HEK293 (cell line): Measurements from ENCODE around the gene RBMS3.

Experiments used
- BCL11B ChIP-seq: fragments of 450-650 bp; formaldehyde crosslinking; IDR thresholded peaks from 2 replicates; pipeline ENCODE4 v1.5.1; 2016; ENCODE audit warnings: low read depth, missing biosample characterization, missing genetic modification characterization
- SETDB1 ChIP-seq: IDR thresholded peaks from one replicate; pipeline ENCODE4 v1.6.1; 2017; ENCODE audit warnings: mild to moderate bottlenecking, low read length, moderate library complexity, mixed read lengths; ENCODE audit not compliant: insufficient read length
- YY1 ChIP-seq: fragments of 450-650 bp; formaldehyde crosslinking; IDR thresholded peaks from 2 replicates; pipeline ENCODE4 v1.5.1; 2018; ENCODE audit warnings: missing biosample characterization, missing genetic modification characterization
- ZBTB17 ChIP-seq: fragments of 450-650 bp; formaldehyde crosslinking; IDR thresholded peaks from 2 replicates; pipeline ENCODE4 v1.5.1; 2016; ENCODE audit warnings: missing biosample characterization, missing genetic modification characterization
- ZNF121 ChIP-seq: fragments of 450-650 bp; formaldehyde crosslinking; IDR thresholded peaks from 2 replicates; pipeline ENCODE4 v1.5.1; 2016; ENCODE audit warnings: missing biosample characterization, missing genetic modification characterization
- ZNF138 ChIP-seq: fragments of 450-650 bp; formaldehyde crosslinking; IDR thresholded peaks from 2 replicates; pipeline ENCODE4 v1.5.1; 2016; ENCODE audit warnings: missing biosample characterization, missing genetic modification characterization, borderline replicate concordance
- ZNF660 ChIP-seq: fragments of 450-650 bp; IDR thresholded peaks from 2 replicates; pipeline ENCODE4 v1.5.1; 2018; ENCODE audit warnings: missing biosample characterization, mild to moderate bottlenecking, missing genetic modification characterization
- ZSCAN23 ChIP-seq: fragments of 450-650 bp; formaldehyde crosslinking; IDR thresholded peaks from 2 replicates; pipeline ENCODE4 v1.5.1; 2016; ENCODE audit warnings: missing biosample characterization, missing genetic modification characterization
- TF ChIP-seq, protein P1 (sequence below): fragments of 450-650 bp; formaldehyde crosslinking; IDR thresholded peaks from 2 replicates; pipeline ENCODE4 v1.5.1; 2016; ENCODE audit warnings: missing biosample characterization, missing genetic modification characterization
- TF ChIP-seq, protein P2 (sequence below): fragments of 450-650 bp; formaldehyde crosslinking; IDR thresholded peaks from 2 replicates; pipeline ENCODE4 v1.5.1; 2016; ENCODE audit warnings: missing biosample characterization, missing genetic modification characterization
- TF ChIP-seq, protein P3 (sequence below): sonication (generic); formaldehyde crosslinking; IDR thresholded peaks from 2 replicates; pipeline ENCODE4 v1.8.1; 2022; ENCODE audit warnings: mild to moderate bottlenecking, moderate library complexity, missing genetic modification reagents

DNA sequence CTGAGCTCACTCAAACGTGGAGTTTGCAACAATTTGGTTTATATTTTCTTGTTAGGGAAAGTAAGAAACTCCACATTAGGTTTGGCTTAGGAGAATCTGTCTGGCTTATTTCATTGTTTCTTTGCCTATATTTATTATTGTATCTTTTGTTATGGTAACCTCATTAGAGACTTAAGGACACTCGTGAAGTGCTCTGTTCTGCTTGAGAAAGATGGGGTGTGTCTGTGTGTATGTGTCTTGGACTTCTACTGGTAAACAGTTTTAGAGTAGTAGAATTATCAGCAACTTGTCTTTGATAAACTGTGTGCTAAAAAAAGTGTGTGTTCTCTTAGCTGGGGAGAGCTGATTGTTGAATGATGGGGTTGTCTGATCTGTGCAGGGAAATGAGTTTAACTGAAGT is 306.5 kb downstream of the RBMS3 start:
- TF ChIP-seq, protein P1, sequence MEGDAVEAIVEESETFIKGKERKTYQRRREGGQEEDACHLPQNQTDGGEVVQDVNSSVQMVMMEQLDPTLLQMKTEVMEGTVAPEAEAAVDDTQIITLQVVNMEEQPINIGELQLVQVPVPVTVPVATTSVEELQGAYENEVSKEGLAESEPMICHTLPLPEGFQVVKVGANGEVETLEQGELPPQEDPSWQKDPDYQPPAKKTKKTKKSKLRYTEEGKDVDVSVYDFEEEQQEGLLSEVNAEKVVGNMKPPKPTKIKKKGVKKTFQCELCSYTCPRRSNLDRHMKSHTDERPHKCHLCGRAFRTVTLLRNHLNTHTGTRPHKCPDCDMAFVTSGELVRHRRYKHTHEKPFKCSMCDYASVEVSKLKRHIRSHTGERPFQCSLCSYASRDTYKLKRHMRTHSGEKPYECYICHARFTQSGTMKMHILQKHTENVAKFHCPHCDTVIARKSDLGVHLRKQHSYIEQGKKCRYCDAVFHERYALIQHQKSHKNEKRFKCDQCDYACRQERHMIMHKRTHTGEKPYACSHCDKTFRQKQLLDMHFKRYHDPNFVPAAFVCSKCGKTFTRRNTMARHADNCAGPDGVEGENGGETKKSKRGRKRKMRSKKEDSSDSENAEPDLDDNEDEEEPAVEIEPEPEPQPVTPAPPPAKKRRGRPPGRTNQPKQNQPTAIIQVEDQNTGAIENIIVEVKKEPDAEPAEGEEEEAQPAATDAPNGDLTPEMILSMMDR: no peak
- no peak for TF ChIP-seq ZNF660 (tag by site-specific recombination)
- no peak for TF ChIP-seq SETDB1
- TF ChIP-seq ZNF121 (tag by site-specific recombination): no peak
- TF ChIP-seq ZNF138: no peak
- TF ChIP-seq ZBTB17 (tag by site-specific recombination): no peak
- TF ChIP-seq, protein P2, sequence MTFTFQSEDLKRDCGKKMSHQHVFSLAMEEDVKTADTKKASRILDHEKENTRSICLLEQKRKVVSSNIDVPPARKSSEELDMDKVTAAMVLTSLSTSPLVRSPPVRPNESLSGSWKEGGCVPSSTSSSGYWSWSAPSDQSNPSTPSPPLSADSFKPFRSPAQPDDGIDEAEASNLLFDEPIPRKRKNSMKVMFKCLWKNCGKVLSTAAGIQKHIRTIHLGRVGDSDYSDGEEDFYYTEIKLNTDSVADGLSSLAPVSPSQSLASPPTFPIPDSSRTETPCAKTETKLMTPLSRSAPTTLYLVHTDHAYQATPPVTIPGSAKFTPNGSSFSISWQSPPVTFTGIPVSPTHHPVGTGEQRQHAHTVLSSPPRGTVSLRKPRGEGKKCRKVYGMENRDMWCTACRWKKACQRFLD: no peak
- TF ChIP-seq, protein P3, sequence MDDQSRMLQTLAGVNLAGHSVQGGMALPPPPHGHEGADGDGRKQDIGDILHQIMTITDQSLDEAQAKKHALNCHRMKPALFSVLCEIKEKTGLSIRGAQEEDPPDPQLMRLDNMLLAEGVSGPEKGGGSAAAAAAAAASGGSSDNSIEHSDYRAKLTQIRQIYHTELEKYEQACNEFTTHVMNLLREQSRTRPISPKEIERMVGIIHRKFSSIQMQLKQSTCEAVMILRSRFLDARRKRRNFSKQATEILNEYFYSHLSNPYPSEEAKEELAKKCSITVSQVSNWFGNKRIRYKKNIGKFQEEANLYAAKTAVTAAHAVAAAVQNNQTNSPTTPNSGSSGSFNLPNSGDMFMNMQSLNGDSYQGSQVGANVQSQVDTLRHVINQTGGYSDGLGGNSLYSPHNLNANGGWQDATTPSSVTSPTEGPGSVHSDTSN (CRISPR knock-in tag): no peak
- TF ChIP-seq YY1: no peak
- no peak for TF ChIP-seq BCL11B (tag by site-specific recombination)
- TF ChIP-seq ZSCAN23 (tag by site-specific recombination): no peak
